OCI-LY7 (cell line): ENCODE data around the gene GYPA.
"Not testable (repeated sequence)": the region's sequence is repeated elsewhere in the genome, so short reads cannot be mapped to it uniquely, and the experiment has no call there.

Experiments
- CTCF ChIP-seq: fragments of 200-600 bp; sonication (generic); conservative IDR thresholded peaks from 2 replicates; pipeline ENCODE4 v1.5.1; 2014; ENCODE audit warnings: mild to moderate bottlenecking, antibody characterized with exemption, low read length, moderate library complexity, mixed read lengths
- EZH2phosphoT487 ChIP-seq: fragments of 200-600 bp; sonication (generic); IDR thresholded peaks from 2 replicates; pipeline ENCODE4 v1.6.1; 2018; ENCODE audit warnings: low read depth, borderline replicate concordance, mild to moderate bottlenecking, mixed run types, antibody characterized with exemption, low read length, moderate library complexity, mixed read lengths

- TF ChIP-seq CTCF, EZH2phosphoT487: not testable (repeated sequence)
Observed at GRCh38 chr4:144091181-144091580, 49.3 kb downstream of the GYPA start.
